HepG2 (cell line): ENCODE results near the gene MAN1C1. TPM values are rescaled to one million over a fixed set of nuclear protein-coding genes. Genes with fewer than 3 reads are reported as not detected.
A peak's percentile ranks its signal among the peaks of the same experiment; 100 is the strongest.

ENCODE experiments used
- ARID2 ChIP-seq: sonication (generic); formaldehyde crosslinking; IDR thresholded peaks from 2 replicates; pipeline ENCODE4 v1.8.1; 2022; ENCODE audit warnings: mild to moderate bottlenecking, missing genetic modification reagents, borderline replicate concordance
- ETV5 ChIP-seq: IDR thresholded peaks from 2 replicates; pipeline ENCODE4 v1.6.1; 2018; ENCODE audit warnings: missing biosample characterization, missing genetic modification reagents, inconsistent platforms, borderline replicate concordance
- FOXA3 ChIP-seq: IDR thresholded peaks from 2 replicates; pipeline ENCODE4 v1.6.1; 2016; ENCODE audit warnings: missing genetic modification reagents, missing compliant biosample characterization
- FOXP1 ChIP-seq, 2 experiments: fragments of 450-650 bp in 1 of 2; IDR thresholded peaks; 2 replicates each; pipeline ENCODE4 v1.6.1; 2017 to 2018; ENCODE audit warnings: antibody characterized with exemption in 1 of 2
- FOXP4 ChIP-seq: sonication (generic); formaldehyde crosslinking; IDR thresholded peaks from 2 replicates; pipeline ENCODE4 v1.4.0; 2020; ENCODE audit warnings: missing genetic modification reagents
- GATA4 ChIP-seq: sonication (generic); IDR thresholded peaks from 2 replicates; pipeline ENCODE4 v1.6.1; 2016; ENCODE audit warnings: antibody characterized with exemption, low read depth, borderline replicate concordance
- HDAC2 ChIP-seq: sonication (generic); formaldehyde crosslinking; IDR thresholded peaks from 2 replicates; pipeline ENCODE4 v1.4.0; 2020; ENCODE audit warnings: missing genetic modification reagents
- KLF13 ChIP-seq: sonication (generic); formaldehyde crosslinking; IDR thresholded peaks from 2 replicates; pipeline ENCODE4 v1.4.0; 2020; ENCODE audit warnings: mild to moderate bottlenecking, missing genetic modification reagents
- KMT2A ChIP-seq: sonication (generic); formaldehyde crosslinking; IDR thresholded peaks from 2 replicates; pipeline ENCODE4 v1.4.0; 2020; ENCODE audit warnings: missing genetic modification reagents
- NAIF1 ChIP-seq: sonication (generic); formaldehyde crosslinking; IDR thresholded peaks from 2 replicates; pipeline ENCODE4 v1.5.0; 2020; ENCODE audit warnings: mild to moderate bottlenecking, missing genetic modification reagents, borderline replicate concordance
- NFIB ChIP-seq: sonication (generic); formaldehyde crosslinking; IDR thresholded peaks from 2 replicates; pipeline ENCODE4 v1.9.0; 2021; ENCODE audit warnings: missing genetic modification reagents, mild to moderate bottlenecking, borderline replicate concordance
- NFYB ChIP-seq: sonication (generic); formaldehyde crosslinking; IDR thresholded peaks from 2 replicates; pipeline ENCODE4 v1.4.0; 2020; ENCODE audit warnings: missing genetic modification reagents
- SKI ChIP-seq: fragments of 450-650 bp; IDR thresholded peaks from one replicate; pipeline ENCODE4 v1.6.1; 2018; ENCODE audit warnings: mild to moderate bottlenecking; ENCODE audit not compliant: partially characterized antibody
- SMC3 ChIP-seq: IDR thresholded peaks from 2 replicates; pipeline ENCODE4 v1.6.1; 2011; ENCODE audit warnings: low read length, improper control_type of control experiment
- TBX3 ChIP-seq: fragments of 450-650 bp; IDR thresholded peaks from 2 replicates; pipeline ENCODE4 v1.6.1; 2017; ENCODE audit warnings: antibody characterized with exemption, mild to moderate bottlenecking, inconsistent platforms, borderline replicate concordance
- ZFP36 ChIP-seq: fragments of 150-350 bp; IDR thresholded peaks from 2 replicates; pipeline ENCODE4 v1.6.1; 2018; ENCODE audit warnings: borderline replicate concordance, low read length, low read depth; ENCODE audit not compliant: partially characterized antibody
- ZNF232 ChIP-seq: sonication (generic); formaldehyde crosslinking; IDR thresholded peaks from 2 replicates; pipeline ENCODE4 v1.4.0; 2020; ENCODE audit warnings: missing genetic modification reagents, borderline replicate concordance
- ZNF674 ChIP-seq: sonication (generic); formaldehyde crosslinking; IDR thresholded peaks from 2 replicates; pipeline ENCODE4 v1.5.0; 2020; ENCODE audit warnings: low read depth, mild to moderate bottlenecking, missing genetic modification reagents
- ZNF766 ChIP-seq: sonication (generic); formaldehyde crosslinking; IDR thresholded peaks from 2 replicates; pipeline ENCODE4 v1.5.0; 2020; ENCODE audit warnings: missing genetic modification reagents, borderline replicate concordance
- ZNF790 ChIP-seq: sonication (generic); formaldehyde crosslinking; IDR thresholded peaks from 2 replicates; pipeline ENCODE4 v1.8.0; 2022; ENCODE audit warnings: missing genetic modification reagents, mild to moderate bottlenecking, borderline replicate concordance
- ZSCAN31 ChIP-seq: sonication (generic); formaldehyde crosslinking; IDR thresholded peaks from 2 replicates; pipeline ENCODE4 v1.5.0; 2020; ENCODE audit warnings: low read depth, mild to moderate bottlenecking, missing genetic modification reagents
- polyA plus RNA-seq, 8 experiments: library from polyadenylated mRNA; depleted of rRNA in 3 of 8; stranded (reverse) in 7 of 8; unstranded in 1 of 8; fragments of >200 nt; fragmentation: Illumina TruSeq in 4 of 8; extraction: Trizol in 4 of 8; gene quantifications; 2 replicates each; pipeline versions ENCODE4 v1.2.1 to v1.2.3, GENCODE V29; 2011 to 2016; ENCODE audit warnings: low read depth in 4 of 8, missing spikeins in 1 of 8, mixed read lengths in 1 of 8; ENCODE audit not compliant: insufficient read depth in 1 of 8
- total RNA-seq, 5 experiments: library from RNA; depleted of rRNA; stranded (reverse); fragments of >200 nt; fragmentation: Illumina TruSeq; extraction: Trizol; gene quantifications; 2 replicates each; pipeline ENCODE4 v1.2.3, GENCODE V29; 2016; ENCODE audit warnings: low read depth in 1 of 5
- TF ChIP-seq, protein P1 (sequence below): sonication (generic); formaldehyde crosslinking; IDR thresholded peaks from 2 replicates; pipeline ENCODE4 v1.4.0; 2020; ENCODE audit warnings: mild to moderate bottlenecking, missing genetic modification reagents
- TF ChIP-seq, protein P2 (sequence below): sonication (generic); formaldehyde crosslinking; IDR thresholded peaks from 2 replicates; pipeline ENCODE4 v1.4.0; 2020; ENCODE audit warnings: missing genetic modification reagents
- TF ChIP-seq, protein P3 (sequence below): sonication (generic); formaldehyde crosslinking; IDR thresholded peaks from 2 replicates; pipeline ENCODE4 v1.5.1; 2020; ENCODE audit warnings: missing genetic modification reagents, mild to moderate bottlenecking, borderline replicate concordance

Gene MAN1C1
- total and polyA plus RNA-seq, 2 of the 13 experiments (the other 11 are each of a cell fraction or from before 2014, with no cell fraction given): 0.18 to 0.49 TPM

DNA sequence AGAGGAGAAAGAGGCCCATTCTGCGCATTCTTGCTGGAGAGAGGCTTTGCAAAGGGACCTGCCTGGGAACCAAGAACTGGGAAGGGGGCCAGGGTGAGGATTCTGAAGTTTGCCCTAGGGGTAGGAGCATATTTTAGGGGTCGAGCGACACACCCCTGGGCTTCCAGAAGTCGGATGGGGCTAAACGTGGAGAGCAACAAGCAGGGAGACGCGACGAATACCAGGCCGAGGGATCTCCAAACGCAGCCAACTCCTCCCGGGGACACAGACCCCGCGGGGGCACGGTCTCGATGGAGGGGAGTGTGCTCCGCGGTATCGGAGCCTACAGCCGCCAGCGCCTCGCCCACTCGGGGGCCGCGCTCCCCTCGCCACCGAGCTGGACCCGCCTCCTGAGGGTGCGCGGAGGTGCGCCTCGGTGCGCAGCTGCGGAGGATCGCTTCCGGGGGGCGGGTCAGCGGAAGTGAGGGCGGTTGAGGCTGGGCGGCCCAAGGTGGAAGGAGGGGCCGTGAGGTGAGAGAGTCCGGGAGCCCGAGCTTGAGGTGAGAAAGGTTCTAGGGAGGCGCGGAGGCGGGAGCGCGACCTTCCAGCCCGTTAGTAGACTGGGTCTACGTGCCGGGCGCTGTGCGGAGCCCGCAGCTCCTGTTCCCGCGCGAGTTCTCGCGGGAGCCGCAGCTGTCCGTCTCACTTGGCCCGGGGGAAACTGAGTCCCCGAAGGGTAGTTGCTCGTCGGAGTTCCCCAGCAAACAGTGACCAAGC is 203.1 kb downstream of the MAN1C1 start, which contains the start of gene MTFR1L (continued):
- TF ChIP-seq NFYB (CRISPR knock-in tag) (peak; percentile 9; the same call in 1 of the 2 replicates), HDAC2 (CRISPR knock-in tag) (peak; percentile 75; the same call in 1 of the 2 replicates), FOXA3 (CRISPR knock-in tag) (no peak), ZFP36 (no peak), NFIB (no peak), TBX3 (no peak), FOXP4 (CRISPR knock-in tag) (no peak), ZNF766 (CRISPR knock-in tag) (no peak), ZSCAN31 (CRISPR knock-in tag) (peak; percentile 77), GATA4 (0 out of 2 replicates have a peak, but pooled peaks have one; percentile 20), KLF13 (no peak), ETV5 (CRISPR knock-in tag) (peak; percentile 92), FOXP1 (IDR thresholded peaks at IDR 0.05) (no peak), FOXP1 (CRISPR knock-in tag; IDR thresholded peaks at IDR 0.05) (0 out of 2 replicates have a peak, but pooled peaks have one; percentile 4), ZNF790 (CRISPR knock-in tag) (peak; percentile 93), KMT2A (peak; percentile 64; the same call in 1 of the 2 replicates), ZNF232 (peak; percentile 61; the same call in 1 of the 2 replicates), SMC3 (no peak), ARID2 (CRISPR knock-in tag) (no peak), NAIF1 (CRISPR knock-in tag) (0 out of 2 replicates have a peak, but pooled peaks have one; percentile 29), SKI (no peak), ZNF674 (CRISPR knock-in tag) (no peak)
- TF ChIP-seq, protein P1, sequence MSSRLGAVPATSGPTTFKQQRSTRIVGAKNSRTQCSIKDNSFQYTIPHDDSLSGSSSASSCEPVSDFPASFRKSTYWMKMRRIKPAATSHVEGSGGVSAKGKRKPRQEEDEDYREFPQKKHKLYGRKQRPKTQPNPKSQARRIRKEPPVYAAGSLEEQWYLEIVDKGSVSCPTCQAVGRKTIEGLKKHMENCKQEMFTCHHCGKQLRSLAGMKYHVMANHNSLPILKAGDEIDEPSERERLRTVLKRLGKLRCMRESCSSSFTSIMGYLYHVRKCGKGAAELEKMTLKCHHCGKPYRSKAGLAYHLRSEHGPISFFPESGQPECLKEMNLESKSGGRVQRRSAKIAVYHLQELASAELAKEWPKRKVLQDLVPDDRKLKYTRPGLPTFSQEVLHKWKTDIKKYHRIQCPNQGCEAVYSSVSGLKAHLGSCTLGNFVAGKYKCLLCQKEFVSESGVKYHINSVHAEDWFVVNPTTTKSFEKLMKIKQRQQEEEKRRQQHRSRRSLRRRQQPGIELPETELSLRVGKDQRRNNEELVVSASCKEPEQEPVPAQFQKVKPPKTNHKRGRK: no peak
- TF ChIP-seq, protein P2, sequence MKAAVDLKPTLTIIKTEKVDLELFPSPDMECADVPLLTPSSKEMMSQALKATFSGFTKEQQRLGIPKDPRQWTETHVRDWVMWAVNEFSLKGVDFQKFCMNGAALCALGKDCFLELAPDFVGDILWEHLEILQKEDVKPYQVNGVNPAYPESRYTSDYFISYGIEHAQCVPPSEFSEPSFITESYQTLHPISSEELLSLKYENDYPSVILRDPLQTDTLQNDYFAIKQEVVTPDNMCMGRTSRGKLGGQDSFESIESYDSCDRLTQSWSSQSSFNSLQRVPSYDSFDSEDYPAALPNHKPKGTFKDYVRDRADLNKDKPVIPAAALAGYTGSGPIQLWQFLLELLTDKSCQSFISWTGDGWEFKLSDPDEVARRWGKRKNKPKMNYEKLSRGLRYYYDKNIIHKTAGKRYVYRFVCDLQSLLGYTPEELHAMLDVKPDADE: no peak; the same call in 1 of the 2 replicates
- TF ChIP-seq, protein P3, sequence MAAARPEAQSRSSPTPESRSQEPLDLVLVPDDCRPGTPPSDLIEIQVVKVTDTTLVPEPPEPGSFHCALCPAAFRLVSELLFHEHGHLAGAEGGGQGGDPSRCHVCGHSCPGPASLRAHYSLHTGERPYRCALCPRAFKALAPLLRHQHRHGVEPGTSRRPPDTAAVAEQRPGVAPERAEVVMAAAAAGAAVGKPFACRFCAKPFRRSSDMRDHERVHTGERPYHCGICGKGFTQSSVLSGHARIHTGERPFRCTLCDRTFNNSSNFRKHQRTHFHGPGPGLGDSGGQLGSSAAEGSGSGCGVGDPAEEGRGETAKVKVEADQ (CRISPR knock-in tag): no peak
